Measurements from ENCODE around the gene PELI1. TPM values are rescaled to one million over a fixed set of nuclear protein-coding genes. Genes with fewer than 3 reads are reported as not detected.
"Not testable (repeated sequence)": the region's sequence is repeated elsewhere in the genome, so short reads cannot be mapped to it uniquely, and the experiment has no call there.

PELI1 gene
- total RNA-seq, 2 experiments from 2014 or later: 35.8 to 39.1 TPM

DNA sequence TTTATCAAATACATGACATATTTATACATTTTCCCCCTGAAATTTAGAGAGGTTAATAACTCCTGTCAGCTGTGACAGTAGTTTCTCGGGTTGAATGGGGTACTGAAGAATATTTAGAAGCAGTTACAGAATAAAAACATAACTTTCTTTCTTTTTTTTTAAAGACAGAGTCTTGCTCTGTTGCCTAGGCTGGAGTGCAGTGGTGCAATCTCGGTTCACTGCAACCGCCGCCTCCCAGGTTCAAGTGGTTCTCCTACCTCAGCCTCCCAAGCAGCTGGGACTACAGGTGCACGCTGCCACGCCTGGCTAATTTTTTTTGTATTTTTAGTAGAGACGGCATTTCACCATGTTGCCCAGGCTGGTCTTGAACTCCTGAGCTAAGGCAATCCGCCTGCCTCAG lies 43.6 kb downstream of the PELI1 start:
- not testable (repeated sequence) for H3K9me3 Mint-ChIP-seq, H3K4me3 Mint-ChIP-seq, DNase-seq, H3K27me3 Mint-ChIP-seq
- Mint-ChIP-seq H3K36me3 (peaks cover 63% of the 10 kb centered on the region), H3K27ac (peak overlapping the region; percentile 89), H3K4me1 (peaks cover 53% of the 10 kb centered on the region)

DNA sequence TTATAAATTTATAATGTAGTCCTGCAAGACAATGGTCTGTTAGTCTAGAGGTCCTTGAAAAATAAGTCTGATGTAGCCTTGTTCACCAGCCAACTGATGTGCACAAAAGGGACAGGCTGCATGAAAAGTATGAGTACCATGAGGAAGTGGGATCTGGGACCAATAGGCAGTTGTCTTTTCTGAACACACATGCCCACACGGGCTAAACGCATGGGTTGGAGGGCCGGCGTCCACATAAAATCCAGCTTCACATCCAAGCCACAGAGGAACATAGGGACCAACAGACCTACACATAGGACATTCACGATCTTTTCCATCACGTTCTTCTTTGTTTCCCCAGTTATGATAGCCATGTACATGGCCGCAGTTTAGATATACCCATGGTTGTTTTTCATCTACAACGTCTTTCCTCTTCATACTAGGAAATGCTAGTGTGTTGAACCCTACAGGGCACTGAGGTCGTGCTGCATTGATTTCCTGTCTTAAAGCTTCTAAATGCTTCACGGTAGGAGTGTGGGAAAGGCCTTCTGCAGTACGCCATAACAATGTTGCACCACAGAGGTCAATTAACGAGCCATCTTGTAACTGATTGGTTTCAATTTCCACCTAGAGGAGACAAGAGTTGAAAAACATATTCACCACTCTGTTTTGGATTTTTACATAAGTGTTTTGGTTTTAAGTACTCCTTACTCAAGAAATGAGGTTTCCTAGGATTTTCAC lies 49.4 kb downstream of the PELI1 start:
- H3K27ac Mint-ChIP-seq: no peak overlapping the region
- peaks cover 66% of the 10 kb centered on the region for H3K36me3 Mint-ChIP-seq
- no peak overlapping the region for H3K4me3 Mint-ChIP-seq
- peaks cover 6% of the 10 kb centered on the region for H3K9me3 Mint-ChIP-seq
- peaks cover 19% of the 10 kb centered on the region for H3K4me1 Mint-ChIP-seq
- DNase-seq: no peak
- H3K27me3 Mint-ChIP-seq: no peaks in the 10 kb centered on the region

DNA sequence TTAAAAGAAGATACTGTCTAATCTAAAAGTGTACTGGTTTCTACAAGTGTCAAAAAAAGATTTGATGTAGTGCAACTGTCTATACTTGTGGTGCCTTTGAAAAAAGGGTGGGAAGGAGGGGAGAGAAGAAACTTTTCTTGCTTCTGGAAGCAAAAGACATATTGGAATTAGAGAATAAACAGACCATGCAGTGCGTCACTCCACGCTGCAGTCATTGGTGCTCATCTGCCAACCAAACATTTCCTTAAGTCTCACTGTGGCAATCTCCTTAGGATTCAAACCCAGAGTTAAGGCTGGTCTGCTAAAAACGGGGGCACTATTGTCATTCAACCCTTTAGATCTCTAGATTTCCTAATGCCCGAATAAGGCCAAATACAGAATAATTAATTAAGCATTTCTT lies 50.9 kb downstream of the PELI1 start:
- Mint-ChIP-seq H3K27ac (no peak overlapping the region), H3K9me3 (peaks cover 6% of the 10 kb centered on the region), H3K4me3 (no peak overlapping the region), H3K27me3 (no peaks in the 10 kb centered on the region), H3K4me1 (peaks cover 18% of the 10 kb centered on the region), H3K36me3 (peaks cover 59% of the 10 kb centered on the region)
- no peak for DNase-seq

DNA sequence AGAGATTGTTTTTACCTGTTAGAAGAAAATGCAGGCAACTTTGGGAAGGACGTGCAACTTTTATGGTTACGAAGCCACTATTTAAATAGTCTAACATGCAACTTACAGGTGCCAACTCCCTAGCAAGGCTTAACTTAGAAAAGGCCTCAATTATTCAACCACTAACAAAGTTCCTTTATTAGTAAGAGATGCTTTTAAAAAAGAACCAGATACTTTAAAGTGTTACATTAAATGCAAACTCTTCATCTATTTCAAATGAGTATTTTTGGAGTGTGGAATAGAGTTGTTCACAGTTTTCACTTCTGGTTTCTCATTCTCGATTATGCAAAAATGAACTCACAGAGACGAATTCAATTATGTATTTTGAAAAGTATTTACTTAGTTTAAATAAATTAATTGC lies 51.7 kb downstream of the PELI1 start:
- Mint-ChIP-seq H3K36me3 (peaks cover 53% of the 10 kb centered on the region), H3K9me3 (peaks cover 6% of the 10 kb centered on the region), H3K27me3 (no peaks in the 10 kb centered on the region), H3K27ac (peak overlapping the region; percentile 12), H3K4me3 (no peak overlapping the region), H3K4me1 (peaks cover 17% of the 10 kb centered on the region)
- no peak for DNase-seq

DNA sequence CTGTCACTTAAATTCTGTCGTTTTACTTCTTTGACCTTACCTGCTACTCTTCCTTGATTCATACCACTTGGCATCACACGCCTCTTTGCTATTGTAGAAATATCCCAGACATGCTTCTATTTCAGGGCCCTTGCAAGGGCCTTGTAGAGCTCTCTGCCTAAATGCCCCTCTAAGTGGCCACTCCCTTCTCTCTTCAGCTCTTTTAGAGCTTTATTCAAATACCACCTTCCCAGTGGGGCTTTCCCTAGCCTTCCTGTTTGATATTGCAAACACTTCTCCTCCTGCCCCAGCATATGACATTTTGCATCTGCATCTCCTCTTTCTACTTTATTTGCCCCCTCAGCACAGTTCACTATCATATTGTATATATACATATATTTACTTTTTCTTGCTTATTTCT lies 54.0 kb downstream of the PELI1 start:
- no peaks in the 10 kb centered on the region for H3K27me3 Mint-ChIP-seq
- peaks cover 33% of the 10 kb centered on the region for H3K36me3 Mint-ChIP-seq
- no peak overlapping the region for H3K4me3 Mint-ChIP-seq
- H3K9me3 Mint-ChIP-seq: no peaks in the 10 kb centered on the region
- peaks cover 15% of the 10 kb centered on the region for H3K4me1 Mint-ChIP-seq
- H3K27ac Mint-ChIP-seq: peak overlapping the region; percentile 1
- no peak for DNase-seq

DNA sequence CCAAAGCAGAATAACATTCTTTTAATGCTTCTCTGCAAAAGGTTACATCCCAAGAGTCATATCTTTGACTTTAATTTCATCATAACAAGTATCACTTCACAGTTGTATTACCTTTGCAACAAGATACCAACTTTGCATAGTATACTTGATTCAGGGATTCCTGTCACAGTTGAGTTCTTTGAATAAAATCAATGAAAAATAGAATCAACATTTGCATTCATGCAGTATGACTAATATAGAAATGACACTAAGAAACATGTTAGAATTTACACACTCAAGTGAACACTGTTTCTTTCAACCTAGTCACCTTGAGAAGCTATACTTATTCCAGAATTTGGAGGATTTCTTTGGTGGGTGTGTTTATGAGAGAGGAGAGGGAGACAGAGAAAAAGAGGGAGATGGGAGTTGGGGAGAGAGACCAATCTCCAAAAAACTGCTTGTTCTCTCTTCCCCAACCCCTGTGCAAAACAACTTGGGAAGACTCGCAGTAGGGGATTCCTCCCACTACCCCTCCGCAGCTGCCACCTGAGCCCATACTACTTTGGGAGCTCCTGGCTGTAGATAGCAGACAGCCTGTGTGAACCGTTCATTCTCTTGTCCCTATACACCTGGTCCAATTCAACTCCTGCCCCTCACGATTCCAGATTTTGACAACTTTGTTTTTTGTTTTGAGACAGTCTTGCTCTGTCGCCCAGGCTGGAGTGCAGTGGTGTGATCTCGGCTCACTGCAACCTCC lies 57.7 kb downstream of the PELI1 start:
- no peaks in the 10 kb centered on the region for H3K9me3 Mint-ChIP-seq

DNA sequence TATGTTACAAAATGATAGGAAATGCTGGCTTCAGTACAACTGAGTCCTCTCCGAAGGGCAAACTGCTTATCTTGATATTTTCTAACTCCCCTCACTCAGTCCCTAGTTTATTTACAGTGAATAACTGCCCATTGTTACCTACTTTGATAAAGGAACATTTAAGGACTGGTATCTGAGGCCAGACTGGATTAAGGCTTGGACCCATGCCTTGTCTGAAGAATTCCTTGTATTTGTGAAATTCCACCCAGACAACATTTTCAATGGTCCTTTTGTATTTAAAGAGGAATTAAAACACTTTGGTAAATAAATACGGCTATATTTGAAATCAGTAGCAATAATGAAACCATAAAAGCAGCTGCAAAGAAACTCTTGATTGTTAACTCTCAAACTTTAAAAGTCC lies 58.3 kb downstream of the PELI1 start:
- Mint-ChIP-seq H3K27ac (no peak overlapping the region), H3K9me3 (no peaks in the 10 kb centered on the region)
- DNase-seq: no peak

More for the DNA sequence above, 57.7 kb downstream of the PELI1 start:
- H3K27ac Mint-ChIP-seq: no peak overlapping the region
- H3K4me3 Mint-ChIP-seq: no peak overlapping the region
- peaks cover 13% of the 10 kb centered on the region for H3K4me1 Mint-ChIP-seq
- peaks cover 17% of the 10 kb centered on the region for H3K36me3 Mint-ChIP-seq
- no peak for DNase-seq
- peaks cover 3% of the 10 kb centered on the region for H3K27me3 Mint-ChIP-seq

DNA sequence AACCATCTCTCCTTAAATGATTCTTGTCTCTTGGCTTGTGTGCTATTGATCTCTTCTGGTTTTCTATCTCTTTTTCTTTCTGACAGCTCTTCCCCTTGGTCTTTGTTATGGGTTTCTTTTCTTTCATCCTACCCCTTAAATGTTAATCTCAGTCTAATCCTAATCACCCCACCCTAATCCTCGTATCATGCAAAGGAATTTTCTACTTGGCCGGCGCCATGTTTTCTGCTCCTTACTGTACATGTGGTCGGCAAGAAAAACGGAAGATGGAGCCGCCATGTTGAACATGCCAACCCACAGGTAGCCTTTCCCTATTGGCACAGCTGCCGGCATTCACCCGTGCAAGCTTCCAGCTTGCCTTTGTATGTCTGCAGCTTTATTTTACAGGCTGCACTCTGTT lies 63.2 kb downstream of the PELI1 start:
- H3K27ac Mint-ChIP-seq: no peak overlapping the region
- no peaks in the 10 kb centered on the region for H3K9me3 Mint-ChIP-seq
- H3K36me3 Mint-ChIP-seq: no peaks in the 10 kb centered on the region
- peaks cover 3% of the 10 kb centered on the region for H3K27me3 Mint-ChIP-seq
- no peaks in the 10 kb centered on the region for H3K4me1 Mint-ChIP-seq
- DNase-seq: no peak
- no peak overlapping the region for H3K4me3 Mint-ChIP-seq

More for the DNA sequence above, 58.3 kb downstream of the PELI1 start:
- Mint-ChIP-seq H3K27me3 (peaks cover 3% of the 10 kb centered on the region), H3K4me1 (peaks cover 8% of the 10 kb centered on the region), H3K4me3 (no peak overlapping the region), H3K36me3 (peaks cover 12% of the 10 kb centered on the region)

DNA sequence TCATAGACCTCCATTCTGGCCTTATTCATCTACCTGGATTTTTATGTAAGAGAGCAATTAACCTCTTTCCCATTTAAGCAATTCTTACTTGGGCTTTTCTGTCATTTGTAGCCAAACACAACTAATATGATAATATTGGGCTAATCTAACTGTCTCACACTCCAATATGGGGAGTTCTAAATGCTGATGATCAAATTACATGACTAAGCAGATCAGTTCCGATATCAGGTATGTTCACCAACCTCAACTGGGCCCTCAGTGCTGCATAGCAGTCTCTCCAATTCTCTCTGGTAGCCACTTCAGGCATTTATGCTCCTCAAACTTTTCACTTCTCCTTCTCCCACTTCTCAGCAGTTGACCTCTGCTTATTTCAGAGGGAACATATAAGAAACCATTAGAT lies 64.0 kb downstream of the PELI1 start:
- Mint-ChIP-seq H3K4me1 (no peaks in the 10 kb centered on the region), H3K27ac (no peak overlapping the region), H3K36me3 (no peaks in the 10 kb centered on the region), H3K27me3 (peaks cover 3% of the 10 kb centered on the region), H3K4me3 (no peak overlapping the region), H3K9me3 (no peaks in the 10 kb centered on the region)
- no peak for DNase-seq

DNA sequence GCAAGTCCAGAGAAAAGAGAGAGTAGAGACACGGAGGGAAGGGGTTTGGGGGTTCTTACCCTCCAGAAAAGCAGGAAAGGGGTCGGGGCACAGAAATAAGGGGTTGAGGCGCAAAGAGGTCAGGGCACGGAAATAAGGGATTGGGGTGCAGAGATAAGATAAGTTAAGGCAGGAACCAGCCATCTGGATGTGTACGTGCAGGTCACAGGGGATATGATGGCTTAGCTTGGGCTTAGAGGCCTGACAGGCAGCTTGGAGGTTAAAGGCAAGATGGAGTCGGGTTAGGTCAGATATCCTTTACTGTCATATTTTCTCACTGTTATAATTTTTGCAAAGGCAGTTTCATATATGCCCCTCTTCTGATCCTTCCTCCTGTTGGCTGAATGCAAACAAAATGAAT lies 64.5 kb downstream of the PELI1 start:
- not testable (repeated sequence) for H3K4me1 Mint-ChIP-seq, DNase-seq, H3K36me3 Mint-ChIP-seq, H3K27me3 Mint-ChIP-seq, H3K9me3 Mint-ChIP-seq, H3K4me3 Mint-ChIP-seq, H3K27ac Mint-ChIP-seq

DNA sequence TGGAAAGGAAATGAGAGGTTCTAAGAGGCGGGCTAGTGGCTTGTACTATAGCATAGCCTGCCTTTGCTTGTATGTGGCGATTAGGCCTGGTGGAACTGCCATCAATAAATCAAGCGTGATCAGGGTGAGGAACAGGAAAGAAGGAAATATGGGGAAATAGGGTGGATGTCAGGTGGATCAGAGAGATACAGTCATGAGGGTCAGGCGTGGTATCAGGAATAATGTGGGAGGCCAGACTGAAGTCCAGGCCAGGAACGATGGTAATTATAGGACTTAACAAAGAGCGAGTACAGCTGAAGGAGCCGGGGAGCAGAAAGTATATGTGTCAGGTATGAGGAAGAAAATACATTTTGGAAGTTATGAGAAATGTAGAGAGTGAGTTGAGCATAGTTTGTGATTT lies 67.4 kb downstream of the PELI1 start:
- not testable (repeated sequence) for H3K36me3 Mint-ChIP-seq, DNase-seq, H3K4me1 Mint-ChIP-seq, H3K4me3 Mint-ChIP-seq, H3K9me3 Mint-ChIP-seq, H3K27ac Mint-ChIP-seq, H3K27me3 Mint-ChIP-seq

DNA sequence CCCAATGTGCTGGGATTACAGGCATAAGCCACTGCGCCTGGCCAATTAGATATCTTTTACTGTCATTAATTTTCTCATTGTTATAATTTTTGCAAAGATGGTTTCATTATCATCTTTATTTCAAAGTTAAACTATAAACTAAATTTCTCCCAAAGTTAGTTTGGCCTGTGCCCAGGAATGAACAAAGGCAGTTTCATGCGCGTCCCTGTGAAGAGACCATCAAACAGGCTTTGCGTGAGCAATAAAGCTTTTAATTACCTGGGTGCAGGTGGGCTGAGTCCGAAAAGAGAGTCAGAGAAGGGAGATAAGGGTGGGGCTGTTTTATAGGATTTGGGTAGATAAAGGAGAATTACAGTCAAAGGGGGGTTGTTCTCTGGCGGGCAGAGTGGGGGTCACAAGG lies 69.6 kb downstream of the PELI1 start:
- not testable (repeated sequence) for H3K27ac Mint-ChIP-seq, H3K9me3 Mint-ChIP-seq, H3K36me3 Mint-ChIP-seq, H3K27me3 Mint-ChIP-seq, H3K4me3 Mint-ChIP-seq, H3K4me1 Mint-ChIP-seq, DNase-seq

DNA sequence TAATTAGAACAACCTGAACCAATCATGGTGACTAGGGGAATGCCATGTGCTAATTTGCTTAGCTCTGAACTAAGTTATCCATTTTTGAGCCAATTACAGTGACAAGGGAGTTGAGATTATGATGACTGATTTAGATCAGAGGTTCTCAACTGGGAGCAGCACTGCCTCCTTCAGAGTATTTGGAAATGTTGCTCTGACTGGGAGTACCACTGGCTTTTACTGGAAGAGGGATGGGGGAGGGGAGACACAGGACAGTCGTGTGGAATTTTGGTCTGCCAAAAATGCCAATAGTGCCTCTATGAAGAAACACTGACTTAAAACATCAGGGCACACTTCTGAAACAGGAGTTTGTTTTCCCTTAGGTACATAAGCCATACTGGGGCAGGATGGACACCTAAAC lies 76.9 kb downstream of the PELI1 start:
- no peaks in the 10 kb centered on the region for H3K27me3 Mint-ChIP-seq
- DNase-seq: no peak
- H3K27ac Mint-ChIP-seq: no peak overlapping the region
- no peak overlapping the region for H3K4me3 Mint-ChIP-seq
- H3K9me3 Mint-ChIP-seq: peaks cover 5% of the 10 kb centered on the region
- peaks cover 3% of the 10 kb centered on the region for H3K36me3 Mint-ChIP-seq
- peaks cover 35% of the 10 kb centered on the region for H3K4me1 Mint-ChIP-seq

DNA sequence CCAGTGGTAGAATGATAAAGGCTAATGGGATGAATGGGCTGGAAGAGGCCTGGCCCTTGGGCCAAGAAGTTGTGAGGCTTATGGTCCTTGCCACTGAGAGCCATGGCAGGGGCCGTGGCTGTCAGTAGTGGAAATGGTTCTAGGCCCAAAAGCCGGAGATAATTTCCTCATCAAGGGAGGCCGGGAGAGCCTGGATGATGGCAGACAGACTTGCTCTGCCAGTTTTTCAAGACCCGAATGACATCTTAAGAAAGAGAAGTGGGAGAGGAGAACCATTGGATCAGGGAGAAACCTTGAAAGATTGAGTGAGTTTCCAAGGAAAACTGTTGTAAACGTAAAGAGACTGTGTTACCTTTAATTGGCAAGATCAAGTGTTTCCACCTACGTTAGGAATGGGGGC lies 78.7 kb downstream of the PELI1 start:
- Mint-ChIP-seq H3K4me1 (peaks cover 36% of the 10 kb centered on the region), H3K9me3 (peaks cover 5% of the 10 kb centered on the region), H3K4me3 (no peak overlapping the region), H3K27ac (peak overlapping the region; percentile 62), H3K36me3 (peaks cover 3% of the 10 kb centered on the region), H3K27me3 (no peaks in the 10 kb centered on the region)
- no peak for DNase-seq

DNA sequence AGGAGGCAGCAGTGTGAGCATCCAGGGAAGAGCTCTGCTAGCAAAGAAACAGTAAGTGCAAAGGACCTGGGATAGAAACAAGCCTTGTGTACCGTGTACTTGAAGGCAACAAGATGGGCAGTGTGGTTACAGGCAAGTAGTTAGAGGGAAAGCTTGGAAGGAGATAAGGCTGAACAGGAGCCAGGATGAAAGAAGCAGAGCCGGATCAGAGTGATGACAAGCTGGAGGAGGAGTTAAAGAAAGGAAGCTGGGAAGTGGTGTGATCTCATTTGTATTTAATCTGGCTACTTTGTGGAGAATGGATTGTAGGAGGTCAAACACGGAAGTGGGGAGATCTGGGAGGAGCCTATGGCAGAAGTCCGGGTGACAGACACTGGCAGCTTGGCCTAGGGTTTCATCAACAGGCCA lies 80.3 kb downstream of the PELI1 start:
- Mint-ChIP-seq H3K27ac (peak overlapping the region; percentile 10), H3K36me3 (peaks cover 3% of the 10 kb centered on the region), H3K4me3 (no peak overlapping the region), H3K9me3 (peaks cover 5% of the 10 kb centered on the region), H3K4me1 (peaks cover 36% of the 10 kb centered on the region), H3K27me3 (no peaks in the 10 kb centered on the region)
- DNase-seq: no peak

DNA sequence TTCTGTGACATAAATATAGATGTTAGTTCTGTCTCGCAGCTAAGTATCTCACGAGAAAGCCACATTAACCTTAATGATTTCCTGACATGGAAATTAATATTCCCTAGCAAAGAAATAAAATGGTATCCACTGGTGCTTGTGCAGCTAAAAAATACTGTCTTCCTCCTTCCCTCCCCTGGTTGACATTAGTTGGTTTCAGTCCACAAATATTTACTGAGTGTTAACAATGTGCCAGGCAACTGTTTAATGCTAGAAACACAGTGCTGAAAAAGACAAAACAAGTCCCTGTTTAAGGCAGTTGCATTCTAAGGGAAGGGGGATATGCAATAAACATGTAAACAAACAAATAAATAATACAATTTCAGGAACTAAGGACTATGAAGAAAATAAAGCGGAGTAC lies 80.8 kb downstream of the PELI1 start:
- Mint-ChIP-seq H3K4me1 (peaks cover 36% of the 10 kb centered on the region), H3K9me3 (peaks cover 5% of the 10 kb centered on the region), H3K4me3 (no peak overlapping the region), H3K27me3 (no peaks in the 10 kb centered on the region), H3K36me3 (peaks cover 3% of the 10 kb centered on the region), H3K27ac (no peak overlapping the region)
- DNase-seq: no peak

All from activated naive CD8-positive, alpha-beta T cell treated with anti-CD3 and anti-CD28 coated beads for 36 hours (primary cell).